ENCODE measurements around the gene AMBP.
"Not testable (repeated sequence)": the region's sequence is repeated elsewhere in the genome, so short reads cannot be mapped to it uniquely, and the experiment has no call there.

The AMBP gene

DNA sequence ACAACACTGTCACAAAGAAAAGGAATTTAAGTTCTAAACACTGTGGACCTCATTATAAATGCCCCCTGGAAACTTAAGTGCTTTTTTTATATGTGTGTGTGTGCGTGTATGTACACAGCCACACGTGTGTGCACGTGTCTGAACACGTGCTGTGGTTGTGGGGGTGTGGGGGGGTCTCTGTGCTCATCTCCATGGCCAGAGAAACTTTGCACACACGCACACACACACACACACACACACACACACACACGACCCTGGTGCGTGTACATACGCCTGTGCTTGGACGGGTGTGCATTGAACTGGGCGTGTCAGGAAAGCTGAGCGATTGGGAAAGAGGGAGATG lies 27.9 kb downstream of the AMBP start:
- no peak for DNase-seq

DNA sequence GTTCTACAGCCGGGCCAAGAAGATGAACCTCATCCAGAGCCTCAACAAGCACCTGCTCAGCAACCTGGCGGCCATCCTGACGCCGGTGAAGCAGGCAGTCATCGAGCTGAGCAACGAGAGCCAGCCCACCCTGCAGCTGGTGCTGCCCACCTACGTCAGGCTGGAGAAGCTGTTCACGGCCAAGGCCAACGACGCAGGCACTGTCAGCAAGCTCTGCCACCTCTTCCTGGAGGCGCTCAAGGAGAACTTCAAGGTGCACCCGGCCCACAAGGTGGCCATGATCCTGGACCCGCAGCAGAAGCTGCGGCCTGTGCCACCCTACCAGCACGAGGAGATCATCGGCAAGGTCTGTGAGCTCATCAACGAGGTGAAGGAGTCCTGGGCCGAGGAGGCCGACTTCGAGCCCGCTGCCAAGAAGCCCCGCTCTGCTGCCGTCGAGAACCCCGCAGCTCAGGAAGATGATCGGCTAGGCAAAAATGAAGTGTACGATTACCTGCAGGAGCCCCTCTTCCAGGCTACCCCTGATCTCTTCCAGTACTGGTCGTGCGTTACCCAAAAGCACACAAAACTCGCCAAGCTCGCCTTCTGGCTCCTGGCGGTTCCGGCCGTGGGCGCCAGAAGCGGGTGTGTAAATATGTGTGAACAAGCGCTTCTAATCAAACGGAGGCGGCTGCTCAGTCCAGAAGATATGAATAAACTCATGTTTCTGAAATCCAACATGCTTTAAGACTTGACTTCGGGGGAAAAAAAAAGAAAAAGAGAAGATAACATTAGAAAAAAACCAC lies 28.5 kb downstream of the AMBP start:
- DNase-seq: no peak

- DNase-seq: no peak
Measured at GRCh38 chr9:114048533-114049415, 29.3 kb downstream of the AMBP start.

DNA sequence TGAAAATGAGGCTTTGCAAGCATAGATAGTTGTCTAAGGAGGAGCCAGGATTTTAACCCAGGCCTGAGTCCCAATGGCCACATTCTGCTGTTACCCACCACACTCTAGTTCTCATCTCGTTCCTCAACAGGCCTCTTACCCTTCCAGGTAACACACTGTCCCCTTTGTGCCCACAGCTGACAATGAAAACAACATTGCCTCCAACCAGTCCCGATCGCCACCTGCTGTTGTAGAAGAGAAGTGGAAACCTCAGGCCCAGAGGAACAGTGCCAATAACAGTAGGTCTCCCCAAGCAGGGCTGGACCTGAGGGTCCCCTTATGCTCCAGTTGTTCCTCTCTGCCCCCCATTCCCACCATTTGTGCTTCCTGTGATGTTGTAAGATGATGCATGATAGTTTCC lies 30.4 kb downstream of the AMBP start:
- no peak for DNase-seq

DNA sequence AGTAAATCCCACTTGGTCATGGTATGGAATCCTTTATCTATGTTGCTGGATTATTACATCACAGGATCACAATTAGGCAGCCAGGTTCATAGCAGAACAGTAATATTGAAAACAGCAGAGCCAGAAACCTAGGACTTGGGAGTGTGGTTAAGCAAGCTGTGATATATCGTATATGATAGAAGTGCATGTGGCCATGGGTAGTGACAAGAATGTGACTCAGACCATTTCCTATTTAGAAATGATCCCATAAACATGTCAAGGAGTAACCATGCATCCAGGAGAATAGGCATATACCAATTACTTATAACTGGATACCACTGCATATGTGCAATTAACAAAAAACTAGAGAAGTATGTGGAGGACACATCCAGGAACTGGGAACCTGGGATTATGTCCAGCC lies 31.2 kb downstream of the AMBP start:
- DNase-seq: no peak

DNA sequence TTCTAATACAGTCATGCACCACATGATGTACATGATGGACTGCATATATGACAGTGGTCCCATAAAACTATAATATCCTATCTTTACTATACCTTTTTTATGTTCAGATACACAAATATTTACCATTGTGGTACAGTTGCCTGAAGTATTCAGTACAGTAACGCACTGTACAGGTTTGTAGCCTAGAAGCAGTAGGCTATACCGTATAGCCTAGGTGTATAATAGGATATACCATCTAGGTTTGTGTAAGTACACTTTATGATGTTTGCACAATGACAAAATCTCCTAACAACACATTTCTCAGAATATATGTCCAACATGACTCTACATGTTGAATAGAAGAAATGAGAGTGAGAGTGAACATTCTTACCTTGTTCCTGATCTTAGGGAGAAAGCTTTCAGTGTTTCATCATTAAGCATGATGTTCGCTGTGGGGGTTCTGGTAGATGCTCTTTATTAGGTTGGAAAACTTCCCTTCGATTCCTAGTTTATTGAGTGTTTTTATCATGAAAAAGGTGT lies 31.8 kb downstream of the AMBP start:
- DNase-seq: no peak

GRCh38 chr9:114043660-114044059 lies 34.4 kb downstream of the AMBP start:
- DNase-seq: not testable (repeated sequence)

DNA sequence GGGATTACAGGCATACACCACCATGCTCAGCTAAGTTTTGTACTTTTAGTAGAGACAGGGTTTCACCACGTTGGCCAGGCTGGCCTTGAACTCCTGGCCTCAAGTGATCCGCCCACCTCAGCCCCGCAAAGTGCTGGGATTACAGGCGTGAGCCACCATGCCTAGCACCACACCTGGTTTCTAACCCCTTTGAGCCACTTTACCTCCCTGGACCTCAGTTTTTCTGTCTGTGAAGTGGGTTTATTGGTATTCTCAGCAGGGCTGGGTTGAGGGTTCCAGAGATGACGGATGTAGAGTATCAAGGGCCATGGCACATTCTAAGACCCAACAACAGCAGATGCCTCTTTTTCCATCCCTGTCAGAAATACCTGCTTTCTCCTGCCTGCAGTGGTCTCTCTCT lies 38.6 kb downstream of the AMBP start:
- no peak for DNase-seq

- no peak for DNase-seq
Measured at GRCh38 chr9:114038724-114039313, 39.3 kb downstream of the AMBP start.

- DNase-seq: no peak
Measured at GRCh38 chr9:114037961-114038723, 40.0 kb downstream of the AMBP start.

GRCh38 chr9:114037249-114037648 lies 40.9 kb downstream of the AMBP start:
- no peak for DNase-seq

- DNase-seq: no peak
Measured at GRCh38 chr9:114035845-114036801, 42.0 kb downstream of the AMBP start.

- no peak for DNase-seq
Measured at GRCh38 chr9:114035221-114035844, 42.8 kb downstream of the AMBP start.

- DNase-seq: no peak
Measured at GRCh38 chr9:114034661-114035062, 43.4 kb downstream of the AMBP start.

- no peak for DNase-seq
Measured at GRCh38 chr9:114034196-114034595, 43.9 kb downstream of the AMBP start.

DNA sequence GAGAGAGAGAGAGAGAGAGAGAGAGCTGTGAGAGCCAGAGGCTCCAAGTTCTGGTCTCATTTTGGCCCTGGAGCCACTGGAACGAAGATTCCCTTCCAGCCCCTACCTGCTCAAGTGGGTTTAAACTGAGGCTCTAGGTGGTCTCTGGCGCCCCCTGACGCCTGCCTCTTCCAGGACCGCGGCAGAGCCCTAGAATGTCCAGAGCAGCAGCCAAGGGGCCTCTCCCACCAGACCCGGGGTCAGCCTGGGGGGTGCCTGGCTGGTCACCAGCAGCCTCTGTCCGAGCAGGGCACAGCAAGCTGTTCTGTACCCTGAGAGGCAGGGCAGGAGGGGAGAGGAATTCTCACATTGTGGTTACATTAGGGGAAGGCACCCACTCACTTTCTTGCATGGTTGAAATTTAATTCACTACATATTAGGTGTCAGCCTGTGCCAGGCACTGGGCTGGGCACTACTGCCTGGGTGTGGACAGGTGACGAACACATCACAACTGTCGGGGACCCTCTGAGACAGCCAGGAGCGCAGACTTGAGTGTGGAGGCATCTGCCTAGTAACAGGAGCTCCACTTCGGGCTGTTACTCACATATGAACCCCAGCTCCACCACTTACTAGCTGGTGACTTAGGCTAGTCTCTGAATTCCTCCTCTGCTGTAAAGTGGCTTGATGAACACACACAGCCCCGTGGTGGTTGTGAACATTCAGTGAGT lies 44.5 kb downstream of the AMBP start:
- no peak for DNase-seq

- DNase-seq: no peak
Measured at GRCh38 chr9:114031948-114032840, 45.9 kb downstream of the AMBP start.

DNA sequence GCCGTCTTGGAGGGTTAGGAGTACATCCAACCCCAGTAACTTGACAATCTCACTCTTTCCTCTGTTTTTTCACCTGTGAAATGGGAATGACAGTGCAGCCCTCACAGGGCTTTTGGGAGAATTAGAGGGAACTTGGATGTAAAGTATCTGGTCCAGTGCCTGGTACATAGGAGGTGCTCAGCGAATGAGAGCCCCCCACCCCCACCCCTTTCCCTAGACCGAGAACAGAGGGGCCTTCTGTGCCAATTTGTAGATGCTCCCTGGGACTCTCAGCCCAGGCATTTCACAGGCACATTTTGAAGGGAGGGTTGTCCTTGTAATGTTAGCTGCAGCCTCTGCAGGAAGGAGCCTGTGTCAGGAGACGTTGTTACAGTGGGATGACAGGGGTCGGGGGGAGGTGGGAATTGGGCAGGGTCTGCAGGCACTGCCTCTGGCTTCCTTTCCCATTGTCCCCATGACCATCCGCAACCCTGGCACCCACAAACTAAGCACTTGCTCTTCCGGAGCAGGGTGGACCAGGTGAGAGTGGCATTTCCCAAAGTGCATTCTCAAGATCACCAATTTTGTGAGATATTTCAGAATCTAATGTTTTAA lies 47.0 kb downstream of the AMBP start:
- DNase-seq: no peak

GRCh38 chr9:114030364-114030763 lies 47.7 kb downstream of the AMBP start:
- no peak for DNase-seq

All from NCI-H2107 (cell line).